NCI-H187 treated with DMSO at 0.1 percent for 48 hours (cell line): Measurements from ENCODE around the gene RANBP3L.
"Not testable (repeated sequence)": the region's sequence is repeated elsewhere in the genome, so short reads cannot be mapped to it uniquely, and the experiment has no call there.

Experiments used
- DNase-seq: peaks from one replicate; lab custom pipeline; 2025; lab: John Stamatoyannopoulos, UW

Gene RANBP3L

GRCh38 chr5:36206913-36207312 is 94.8 kb downstream of the RANBP3L start:
- DNase-seq = no peak

GRCh38 chr5:36205329-36205728 is 96.4 kb downstream of the RANBP3L start:
- DNase-seq = no peak

GRCh38 chr5:36202521-36202961 is 99.2 kb downstream of the RANBP3L start:
- DNase-seq = peak; percentile 73

- DNase-seq = no peak
Observed at GRCh38 chr5:36200513-36200912, 101.2 kb downstream of the RANBP3L start.

GRCh38 chr5:36199620-36200019 is 102.1 kb downstream of the RANBP3L start:
- DNase-seq = no peak

- DNase-seq = not testable (repeated sequence)
Observed at GRCh38 chr5:36198783-36199182, 102.9 kb downstream of the RANBP3L start.
